GM12878 (cell line): ENCODE measurements around the gene PLEKHM2. TPM values are rescaled to one million over a fixed set of nuclear protein-coding genes. Genes with fewer than 3 reads are reported as not detected.
A peak's percentile ranks its signal among the peaks of the same experiment; 100 is the strongest.

ENCODE experiments used
- ATAC-seq: fragments of 200-7000 bp; cut with Tn5 transposase; 3 replicates; pipeline ENCODE4 v1.9.1; 2020; ENCODE audit warnings: mild to moderate bottlenecking, moderate library complexity
- BruUV-seq: library from RNA; stranded (reverse); fragments of 400-500 nt; replicated peaks from 2 replicates; lab custom pipeline; 2021; lab: Mats Ljungman, UMichigan
- CTCF ChIA-PET: fragments of 300-600 bp; sonication (Branson Sonifier 250); formaldehyde crosslinking; extraction: SDS; loops from one replicate; lab custom pipeline; 2021; ENCODE audit warnings: inconsistent platforms; lab: Yijun Ruan, JAX
- POLR2A ChIA-PET: fragments of 350-600 bp; formaldehyde crosslinking; extraction: SDS; loops from one replicate; lab custom pipeline; 2021; ENCODE audit warnings: inconsistent platforms; lab: Charles Lee
- RAD21 ChIA-PET: fragments of 300-600 bp; sonication (Branson Sonifier 250); formaldehyde crosslinking; loops from one replicate; lab custom pipeline; 2023; ENCODE audit warnings: antibody characterized with exemption; ENCODE audit not compliant: unreplicated experiment; lab: Charles Lee
- SMC1A ChIA-PET: fragments of 300-600 bp; sonication (Branson Sonifier 250); formaldehyde crosslinking; loops from one replicate; lab custom pipeline; 2023; ENCODE audit not compliant: unreplicated experiment, uncharacterized antibody; lab: Charles Lee
- DNase-seq: peaks from one replicate; pipeline ENCODE4 v3.0.0-alpha.2; 2011; ENCODE audit warnings: low read depth, low spot score
- FAIRE-seq: peaks from 3 replicates; lab custom pipeline; 2011; peaks lifted over from hg19 to GRCh38; lab: Jason Lieb, UNC
- H2AFZ ChIP-seq: 2 replicates; pipeline ENCODE4 v1.6.0; 2011; ENCODE audit warnings: low read depth, low read length, control low read depth; ENCODE audit not compliant: control insufficient read depth
- H3K27ac ChIP-seq: 2 replicates; pipeline ENCODE4 v1.5.1; 2011; ENCODE audit warnings: control low read depth; ENCODE audit not compliant: control insufficient read depth, insufficient read depth
- H3K27me3 ChIP-seq, 2 experiments: replicated peaks in 1 of 2; 2 replicates each; pipeline versions ENCODE4 v1.6.0 to v1.6.1; 2011; ENCODE audit warnings: low read length in 1 of 2; ENCODE audit not compliant: control insufficient read depth in 2 of 2, insufficient read depth in 2 of 2
- H3K36me3 ChIP-seq, 2 experiments: 2 replicates each; pipeline ENCODE4 v1.5.1; 2011; ENCODE audit warnings: low read length in 1 of 2; ENCODE audit not compliant: control insufficient read depth in 2 of 2, insufficient read depth in 2 of 2
- H3K4me1 ChIP-seq: 2 replicates; pipeline ENCODE4 v1.6.1; 2011; ENCODE audit warnings: mild to moderate bottlenecking, low read length, moderate library complexity, mixed read lengths; ENCODE audit not compliant: control insufficient read depth, insufficient read depth
- H3K4me2 ChIP-seq: 2 replicates; pipeline ENCODE4 v1.6.0; 2011; ENCODE audit warnings: control low read depth; ENCODE audit not compliant: control insufficient read depth, insufficient read depth
- H3K4me3 ChIP-seq: fragments of 200-600 bp; sonication (generic); 2 replicates; pipeline ENCODE4 v1.5.1; 2016
- H3K79me2 ChIP-seq: 2 replicates; pipeline ENCODE4 v1.6.0; 2011; ENCODE audit warnings: low read length; ENCODE audit not compliant: control insufficient read depth, insufficient read depth
- H3K9ac ChIP-seq: 2 replicates; pipeline ENCODE4 v1.8.0; 2011; ENCODE audit warnings: low read length, control low read depth, mixed read lengths; ENCODE audit not compliant: control insufficient read depth, insufficient read depth
- H3K9me3 ChIP-seq: replicated peaks from 3 replicates; pipeline ENCODE4 v1.5.1; 2011; ENCODE audit warnings: mild to moderate bottlenecking, low read length; ENCODE audit not compliant: control insufficient read depth, insufficient read depth
- H4K20me1 ChIP-seq: 2 replicates; pipeline ENCODE4 v1.6.0; 2011; ENCODE audit not compliant: control insufficient read depth, insufficient read depth
- ATF7 ChIP-seq: fragments of 450-650 bp; IDR thresholded peaks from 2 replicates; pipeline ENCODE4 v1.6.1; 2016; ENCODE audit warnings: low read depth, mild to moderate bottlenecking
- CBFB ChIP-seq: IDR thresholded peaks from 2 replicates; pipeline ENCODE4 v1.6.1; 2016; ENCODE audit warnings: antibody characterized with exemption, low read depth
- EGR1 ChIP-seq, 2 experiments: IDR thresholded peaks; 1 replicate in 1 of 2; 2 replicates in 1 of 2; pipeline ENCODE4 v1.6.1; 2011 to 2012; ENCODE audit warnings: low read depth in 2 of 2, low read length in 2 of 2, borderline replicate concordance in 1 of 2, mild to moderate bottlenecking in 1 of 2, moderate library complexity in 1 of 2
- FOXM1 ChIP-seq: IDR thresholded peaks from 2 replicates; pipeline ENCODE4 v1.6.1; 2012; ENCODE audit warnings: low read depth, mild to moderate bottlenecking, inconsistent platforms, low read length, moderate library complexity
- IKZF1 ChIP-seq: fragments of 450-650 bp; conservative IDR thresholded peaks from 2 replicates; pipeline ENCODE4 v1.6.1; 2017; ENCODE audit warnings: antibody characterized with exemption, mild to moderate bottlenecking
- MEF2B ChIP-seq: fragments of 450-650 bp; IDR thresholded peaks from 2 replicates; pipeline ENCODE4 v1.6.1; 2018; ENCODE audit warnings: mild to moderate bottlenecking, moderate library complexity; ENCODE audit not compliant: partially characterized antibody, poor library complexity, severe bottlenecking
- MYB ChIP-seq: fragments of 150-350 bp; IDR thresholded peaks from 2 replicates; pipeline ENCODE4 v1.6.1; 2014; ENCODE audit warnings: mild to moderate bottlenecking, low read depth, low read length, borderline replicate concordance
- PML ChIP-seq: IDR thresholded peaks from 2 replicates; pipeline ENCODE4 v1.6.1; 2012; ENCODE audit warnings: low read length, inconsistent platforms
- SMARCA5 ChIP-seq: fragments of 450-650 bp; IDR thresholded peaks from 2 replicates; pipeline ENCODE4 v1.6.1; 2017; ENCODE audit warnings: mild to moderate bottlenecking
- TCF12 ChIP-seq: IDR thresholded peaks from 2 replicates; pipeline ENCODE4 v1.6.1; 2011; ENCODE audit warnings: low read depth, mild to moderate bottlenecking, low read length
- WGBS: methylation state at CpG from one replicate; pipeline ENCODE4 v1.1.6; 2016; ENCODE audit warnings: low lambda C conversion rate; ENCODE audit not compliant: insufficient replicate concordance, insufficient coverage; ENCODE audit errors: missing lambda C conversion rate; 5-methylcytosine and 5-hydroxymethylcytosine counted together
- in situ Hi-C: fragments of 300-500 bp; cut with MboI; formaldehyde crosslinking; loops from 9 replicates; pipeline ENCODE4 v1.14.3; 2018; ENCODE audit warnings: mixed read lengths
- intact Hi-C: fragments of 100-400 bp; cut with micrococcal nuclease; formaldehyde crosslinking; loops from one replicate; pipeline ENCODE4 v1.14.2; 2022; ENCODE audit not compliant: unreplicated experiment
- polyA plus RNA-seq, 11 experiments: library from polyadenylated mRNA; depleted of rRNA in 4 of 11; unstranded in 6 of 11; stranded (reverse) in 5 of 11; fragments of >200 nt; fragmentation: Nextera tagmentation in 4 of 11; fragmentation: Illumina TruSeq in 1 of 11; extraction: Ambion mirVana in 4 of 11; extraction: Trizol in 1 of 11; gene quantifications; 1 replicate in 1 of 11; 2 replicates in 10 of 11; pipeline versions ENCODE4 v1.2.1 to v1.2.3, GENCODE V29; 2011 to 2016; ENCODE audit warnings: inconsistent platforms in 2 of 11, missing spikeins in 2 of 11, low read depth in 1 of 11
- total RNA-seq, 4 experiments: library from RNA; depleted of rRNA in 3 of 4; stranded (reverse); fragments of >200 nt in 3 of 4; fragmentation: Illumina TruSeq in 1 of 4; extraction: Trizol in 1 of 4; gene quantifications; 2 replicates each; pipeline versions ENCODE4 v1.2.1 to v1.2.3, GENCODE V29; 2013 to 2021

The PLEKHM2 gene
- total and polyA plus RNA-seq, 10 of the 15 experiments (the other 5 are each of a cell fraction or from before 2014, with no cell fraction given) = 0.37 to 55.2 (median 19.3) TPM

- WGBS = 100% methylated on average over 3 of the region's 4 CpGs
- no TSS peak for BruUV-seq
Measured at GRCh38 chr1:15682936-15683341, 1.2 kb upstream of the PLEKHM2 start.

GRCh38 chr1:15683345-15684039, 628 bp upstream of the PLEKHM2 start:
- in situ Hi-C loops = no loop called here
- no peaks in the 10 kb centered on the region for H3K27me3 ChIP-seq
- peak overlapping the region; percentile 91 for H3K27ac ChIP-seq
- peak overlapping the region; percentile 56; the same call in 1 of the 2 replicates for H3K4me2 ChIP-seq
- H3K4me3 ChIP-seq = peak overlapping the region; percentile 88
- H3K9me3 ChIP-seq = no peaks in the 10 kb centered on the region; the same call in 2 of the 3 replicates
- TF ChIP-seq IKZF1 = no peak
- no peak for TF ChIP-seq CBFB
- TF ChIP-seq MEF2B = peak; percentile 49
- no peak for TF ChIP-seq SMARCA5
- TF ChIP-seq FOXM1 = no peak
- TF ChIP-seq PML = no peak
- no peak for TF ChIP-seq MYB
- peaks cover 38% of the 10 kb centered on the region for H3K79me2 ChIP-seq
- H3K4me1 ChIP-seq = peaks cover 6% of the 10 kb centered on the region
- SMC1A ChIA-PET = no interaction called here
- WGBS = 12% methylated on average over 14 of the region's 18 CpGs
- H3K36me3 ChIP-seq = no peaks in the 10 kb centered on the region
- ATAC-seq (no peak), DNase-seq (no peak), FAIRE-seq (no peak)
- POLR2A ChIA-PET = no interaction called here
- RAD21 ChIA-PET = no interaction called here
- BruUV-seq = no TSS peak
- intact Hi-C loops = no loop called here
- H3K9ac ChIP-seq = peak overlapping the region; percentile 96
- CTCF ChIA-PET = no interaction called here
- peak overlapping the region; percentile 80 for H2AFZ ChIP-seq
- no peaks in the 10 kb centered on the region for H4K20me1 ChIP-seq

More at GRCh38 chr1:15682936-15683341, 1.2 kb upstream of the PLEKHM2 start:
- Histone ChIP-seq H3K79me2 (peaks cover 34% of the 10 kb centered on the region), H3K27me3 (no peaks in the 10 kb centered on the region), H3K27ac (no peak overlapping the region), H3K4me3 (no peak overlapping the region), H3K36me3 (no peaks in the 10 kb centered on the region), H3K9ac (no peak overlapping the region), H4K20me1 (no peaks in the 10 kb centered on the region), H3K9me3 (no peaks in the 10 kb centered on the region; the same call in 2 of the 3 replicates), H3K4me1 (peaks cover 6% of the 10 kb centered on the region), H3K4me2 (no peak overlapping the region), H2AFZ (no peak overlapping the region; the same call in 1 of the 2 replicates)
- ChIA-PET RAD21 (no interaction called here), POLR2A (no interaction called here), CTCF (no interaction called here), SMC1A (no interaction called here)
- ATAC-seq = no peak
- DNase-seq = no peak
- intact Hi-C loops = no loop called here
- in situ Hi-C loops = no loop called here
- no peak for TF ChIP-seq ATF7
- no peak for TF ChIP-seq TCF12
- TF ChIP-seq EGR1 (IDR thresholded peaks at IDR 0.05; ENCODE audit: borderline replicate concordance in 1 of 2, low read depth in 2 of 2, low read length in 2 of 2) = no peak
- FAIRE-seq = no peak
